ENCODE results near the gene ANKS1B.

GRCh38 chr12:98903875-98904274, 1080.9 kb downstream of the ANKS1B start:
- TF ChIP-seq PATZ1 (CRISPR knock-in tag; IDR thresholded peaks at IDR 0.05; ENCODE audit: borderline replicate concordance) (no peak), ARNTL (CRISPR knock-in tag; IDR thresholded peaks at IDR 0.05; ENCODE audit: borderline replicate concordance, low read depth) (no peak), ZFP3 (CRISPR knock-in tag; IDR thresholded peaks at IDR 0.05) (no peak), ZFP30 (CRISPR knock-in tag; IDR thresholded peaks at IDR 0.05) (no peak), TCF4 (CRISPR knock-in tag; IDR thresholded peaks at IDR 0.05; ENCODE audit: borderline replicate concordance) (no peak), ZNF70 (CRISPR knock-in tag; IDR thresholded peaks at IDR 0.05) (no peak)
- TF ChIP-seq, protein P1, sequence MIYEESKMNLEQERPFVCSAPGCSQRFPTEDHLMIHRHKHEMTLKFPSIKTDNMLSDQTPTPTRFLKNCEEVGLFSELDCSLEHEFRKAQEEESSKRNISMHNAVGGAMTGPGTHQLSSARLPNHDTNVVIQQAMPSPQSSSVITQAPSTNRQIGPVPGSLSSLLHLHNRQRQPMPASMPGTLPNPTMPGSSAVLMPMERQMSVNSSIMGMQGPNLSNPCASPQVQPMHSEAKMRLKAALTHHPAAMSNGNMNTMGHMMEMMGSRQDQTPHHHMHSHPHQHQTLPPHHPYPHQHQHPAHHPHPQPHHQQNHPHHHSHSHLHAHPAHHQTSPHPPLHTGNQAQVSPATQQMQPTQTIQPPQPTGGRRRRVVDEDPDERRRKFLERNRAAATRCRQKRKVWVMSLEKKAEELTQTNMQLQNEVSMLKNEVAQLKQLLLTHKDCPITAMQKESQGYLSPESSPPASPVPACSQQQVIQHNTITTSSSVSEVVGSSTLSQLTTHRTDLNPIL (CRISPR knock-in tag; IDR thresholded peaks at IDR 0.05; ENCODE audit: low read depth): no peak
- TF ChIP-seq, protein P2, sequence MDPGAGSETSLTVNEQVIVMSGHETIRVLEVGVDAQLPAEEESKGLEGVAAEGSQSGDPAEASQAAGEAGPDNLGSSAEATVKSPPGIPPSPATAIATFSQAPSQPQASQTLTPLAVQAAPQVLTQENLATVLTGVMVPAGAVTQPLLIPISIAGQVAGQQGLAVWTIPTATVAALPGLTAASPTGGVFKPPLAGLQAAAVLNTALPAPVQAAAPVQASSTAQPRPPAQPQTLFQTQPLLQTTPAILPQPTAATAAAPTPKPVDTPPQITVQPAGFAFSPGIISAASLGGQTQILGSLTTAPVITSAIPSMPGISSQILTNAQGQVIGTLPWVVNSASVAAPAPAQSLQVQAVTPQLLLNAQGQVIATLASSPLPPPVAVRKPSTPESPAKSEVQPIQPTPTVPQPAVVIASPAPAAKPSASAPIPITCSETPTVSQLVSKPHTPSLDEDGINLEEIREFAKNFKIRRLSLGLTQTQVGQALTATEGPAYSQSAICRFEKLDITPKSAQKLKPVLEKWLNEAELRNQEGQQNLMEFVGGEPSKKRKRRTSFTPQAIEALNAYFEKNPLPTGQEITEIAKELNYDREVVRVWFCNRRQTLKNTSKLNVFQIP (CRISPR knock-in tag; IDR thresholded peaks at IDR 0.05; ENCODE audit: borderline replicate concordance, low read depth): no peak
